ENCODE measurements around the gene SMAP2. TPM values are rescaled to one million over a fixed set of nuclear protein-coding genes. Genes with fewer than 3 reads are reported as not detected.
"Not testable (repeated sequence)": the region's sequence is repeated elsewhere in the genome, so short reads cannot be mapped to it uniquely, and the experiment has no call there.

Gene SMAP2
- polyA plus RNA-seq, 3 donors, result 20.3 to 25.2 (median 25.2) TPM

- no peak for DNase-seq (ENCODE audit: extremely low read depth in 1 of 11, low read depth in 9 of 11, low spot score in 4 of 11)
These were observed 13.3 kb downstream of the SMAP2 start for GRCh38 chr1:40386796-40387195.

DNA sequence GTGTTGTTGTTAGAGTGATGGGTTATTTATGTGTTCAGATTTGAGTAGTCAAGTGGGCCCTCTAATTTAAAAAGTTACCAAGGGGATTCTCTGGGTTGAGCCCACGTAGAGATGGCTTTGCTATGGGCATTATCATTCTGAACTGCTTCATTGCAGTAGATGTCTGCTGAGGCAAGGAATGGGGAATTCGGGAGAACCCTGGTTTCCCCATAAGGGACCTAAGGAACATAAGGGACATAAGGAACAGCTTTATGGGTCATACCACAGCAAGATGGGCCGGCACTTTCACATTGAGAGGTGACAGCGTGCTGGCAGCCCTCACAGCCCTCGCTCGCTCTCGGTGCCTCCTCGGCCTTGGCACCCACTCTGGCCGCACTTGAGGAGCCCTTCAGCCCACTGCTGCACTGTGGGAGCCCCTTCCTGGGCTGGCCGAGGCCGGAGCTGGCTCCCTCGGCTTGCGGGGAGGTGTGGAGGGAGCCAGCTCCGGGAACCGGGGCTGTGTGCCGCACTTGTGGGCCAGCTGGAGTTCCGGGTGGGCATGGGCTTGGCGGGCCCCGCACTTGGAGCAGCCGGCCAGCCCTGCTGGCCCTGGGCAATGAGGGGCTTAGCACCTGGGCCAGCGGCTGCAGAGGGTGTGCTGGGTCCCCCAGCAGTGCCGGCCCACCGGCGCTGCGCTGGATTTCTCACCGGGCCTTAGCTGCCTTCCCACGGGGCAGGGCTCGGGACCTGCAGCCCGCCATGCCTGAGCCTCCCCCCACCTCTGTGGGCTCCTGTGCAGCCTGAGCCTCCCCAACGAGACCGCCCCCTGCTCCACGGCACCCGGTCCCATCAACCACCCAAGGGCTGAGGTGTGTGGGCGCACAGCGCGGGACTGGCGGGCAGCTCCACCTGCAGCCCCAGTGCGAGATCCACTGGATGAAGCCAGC is 14.1 kb downstream of the SMAP2 start:
- DNase-seq (ENCODE audit: extremely low read depth in 1 of 11, low read depth in 9 of 11, low spot score in 4 of 11), result not testable (repeated sequence)

GRCh38 chr1:40388456-40389321 is 15.2 kb downstream of the SMAP2 start:
- not testable (repeated sequence) for DNase-seq (ENCODE audit: extremely low read depth in 1 of 11, low read depth in 9 of 11, low spot score in 4 of 11)

GRCh38 chr1:40389322-40389803 is 15.8 kb downstream of the SMAP2 start:
- no peak for DNase-seq (ENCODE audit: extremely low read depth in 1 of 11, low read depth in 9 of 11, low spot score in 4 of 11)

DNA sequence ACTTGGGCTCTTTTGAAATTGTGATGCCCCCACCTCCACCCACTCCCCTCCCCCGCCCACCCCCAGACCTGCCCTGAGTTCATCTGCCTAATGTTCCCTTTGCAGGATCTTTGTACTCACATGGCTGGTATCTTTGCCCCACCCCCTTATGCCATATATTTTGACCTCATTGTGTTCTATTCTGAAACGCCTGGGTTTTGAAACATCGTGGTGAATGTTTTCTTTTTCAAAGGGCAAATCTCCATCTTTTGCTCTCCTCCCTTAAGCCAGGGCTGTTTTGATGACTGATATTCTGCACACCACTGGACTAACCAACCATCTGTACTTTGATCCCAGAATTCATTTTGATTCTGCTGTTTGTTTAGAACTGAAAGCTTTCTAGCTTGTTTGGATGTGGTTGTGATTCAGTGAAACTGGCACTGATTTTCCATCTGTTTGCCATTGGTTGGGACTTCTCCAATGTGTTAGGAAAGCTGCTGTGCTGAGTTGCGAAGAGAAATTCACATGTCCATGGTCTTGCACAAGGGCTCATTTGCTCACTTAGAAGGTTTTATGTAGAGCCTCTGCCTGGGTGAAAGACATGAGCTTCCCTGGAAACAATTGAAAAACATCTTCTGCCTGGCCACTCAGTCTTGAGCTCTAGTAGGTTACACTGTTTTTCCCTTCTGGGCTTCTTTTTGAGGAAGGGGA is 16.5 kb downstream of the SMAP2 start:
- DNase-seq (ENCODE audit: extremely low read depth in 1 of 11, low read depth in 9 of 11, low spot score in 4 of 11), result no peak

GRCh38 chr1:40390857-40391256 is 17.3 kb downstream of the SMAP2 start:
- DNase-seq (ENCODE audit: extremely low read depth in 1 of 11, low read depth in 9 of 11, low spot score in 4 of 11), result no peak

GRCh38 chr1:40391688-40392145 is 18.2 kb downstream of the SMAP2 start:
- no peak for DNase-seq (ENCODE audit: extremely low read depth in 1 of 11, low read depth in 9 of 11, low spot score in 4 of 11)

DNA sequence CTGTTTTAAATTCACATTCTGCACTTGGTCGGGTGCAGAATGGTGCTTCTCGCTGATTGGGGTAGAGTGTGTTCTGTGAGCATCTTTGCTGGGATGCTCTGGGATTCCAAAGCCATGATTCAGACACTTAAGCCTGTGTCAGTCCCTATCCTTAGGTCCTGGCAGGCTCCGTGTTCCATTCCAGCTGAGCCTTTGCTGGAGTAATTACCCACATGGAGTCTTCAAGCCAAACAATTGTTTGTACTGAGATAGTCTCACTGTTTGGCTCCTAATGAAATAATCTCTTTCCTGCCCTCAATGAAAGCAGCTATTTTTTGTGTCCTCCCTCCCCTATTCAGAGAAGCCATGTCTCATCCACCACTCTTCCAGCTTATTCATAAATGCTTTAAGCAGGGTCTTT is 18.7 kb downstream of the SMAP2 start:
- no peak for DNase-seq (ENCODE audit: extremely low read depth in 1 of 11, low read depth in 9 of 11, low spot score in 4 of 11)

GRCh38 chr1:40393173-40393572 is 19.6 kb downstream of the SMAP2 start:
- DNase-seq (ENCODE audit: extremely low read depth in 1 of 11, low read depth in 9 of 11, low spot score in 4 of 11), result no peak

DNA sequence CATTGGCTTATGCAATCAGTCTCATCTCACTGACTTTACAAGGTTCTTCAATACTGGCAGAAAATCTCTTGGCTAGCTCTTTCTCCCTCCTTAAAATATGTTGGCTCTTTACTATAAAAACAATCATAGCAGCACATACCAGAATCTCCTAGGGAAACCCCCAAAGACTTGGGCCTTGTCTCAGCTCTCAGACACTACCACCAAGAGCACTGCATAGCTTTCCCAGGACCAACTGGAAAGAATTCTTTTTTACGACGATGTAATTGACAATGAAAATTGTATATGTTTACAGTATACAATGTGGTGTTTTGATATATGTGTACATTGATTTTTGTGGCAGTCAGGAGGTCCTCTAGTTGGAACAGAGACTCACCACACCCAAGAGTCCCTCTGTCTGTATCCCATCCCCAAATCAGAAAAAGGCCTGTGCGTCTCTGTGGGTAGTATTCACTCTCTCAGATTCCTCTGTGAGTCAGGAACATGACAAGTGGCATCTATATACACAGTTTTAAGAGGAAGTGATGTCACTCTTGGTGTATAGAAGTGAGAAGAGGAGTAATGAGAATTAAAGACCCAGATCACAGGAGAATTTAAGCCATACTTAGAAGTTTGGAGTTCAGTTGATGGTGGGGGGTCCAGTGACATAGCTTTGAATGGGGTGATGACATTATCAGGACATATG is 21.1 kb downstream of the SMAP2 start:
- no peak for DNase-seq (ENCODE audit: extremely low read depth in 1 of 11, low read depth in 9 of 11, low spot score in 4 of 11)

DNA sequence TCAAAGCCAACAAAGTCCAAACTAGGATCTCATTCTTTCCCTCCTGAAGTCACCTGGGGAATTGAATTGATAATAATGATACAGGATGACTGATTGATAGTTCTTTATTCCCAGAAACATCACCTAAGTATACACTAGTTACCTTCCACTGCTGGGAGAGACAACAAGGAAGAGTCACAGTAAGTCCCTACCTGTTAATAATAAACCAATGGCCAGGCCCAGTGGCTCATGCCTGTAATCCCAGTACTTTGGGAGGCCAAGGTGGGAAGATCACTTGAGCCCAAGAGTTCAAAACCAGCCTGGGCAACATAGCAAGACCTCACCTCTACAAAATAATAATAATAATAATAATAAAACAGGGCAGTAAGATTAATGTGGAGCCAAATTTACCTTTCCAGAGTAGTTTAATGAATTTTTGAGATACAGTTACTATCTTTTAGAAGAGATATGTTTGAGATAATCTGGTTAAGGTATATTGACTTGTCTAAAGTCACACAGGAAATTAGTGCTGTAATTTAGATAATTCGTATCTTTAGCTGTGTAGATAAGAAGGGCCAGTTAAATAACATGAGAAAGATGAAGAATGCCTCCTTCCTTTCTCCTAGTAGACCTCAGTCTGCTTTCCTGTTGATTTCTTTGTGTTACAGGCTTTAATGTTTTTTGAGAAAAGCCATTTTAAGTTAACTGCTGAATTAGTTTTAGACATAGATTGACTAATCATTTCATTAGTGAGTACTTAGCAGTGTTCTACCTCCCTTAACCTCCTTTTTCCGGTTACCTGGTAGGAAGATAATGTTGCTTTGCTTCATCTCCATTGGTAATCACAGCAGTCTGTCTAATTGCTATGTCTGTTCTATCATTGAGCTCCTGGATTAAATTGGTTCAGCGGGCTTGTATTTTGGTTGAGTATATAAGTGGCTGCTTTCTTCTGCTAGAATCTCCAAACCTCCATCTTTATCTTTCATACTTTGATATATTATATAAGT is 22.0 kb downstream of the SMAP2 start:
- no peak for DNase-seq (ENCODE audit: extremely low read depth in 1 of 11, low read depth in 9 of 11, low spot score in 4 of 11)

DNA sequence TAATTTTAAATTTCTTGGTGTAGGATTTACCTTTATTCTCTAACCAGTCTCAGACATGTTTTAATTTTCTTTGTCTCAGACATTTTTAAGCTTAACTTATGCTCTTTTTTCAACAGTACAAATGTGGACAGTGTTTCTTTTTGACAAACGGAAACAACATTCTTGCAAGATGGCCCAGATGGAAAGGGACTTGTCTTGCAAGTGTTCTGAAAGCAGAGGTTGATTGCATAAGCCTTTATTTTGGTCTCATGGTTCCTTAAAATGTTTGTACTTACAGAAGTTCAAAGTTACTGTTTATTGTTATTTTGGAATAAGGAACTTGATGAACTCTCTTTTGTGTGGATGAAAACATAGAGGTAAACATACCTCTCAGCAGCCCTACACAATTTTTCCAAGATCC is 22.9 kb downstream of the SMAP2 start:
- DNase-seq (ENCODE audit: extremely low read depth in 1 of 11, low read depth in 9 of 11, low spot score in 4 of 11), result no peak

DNA sequence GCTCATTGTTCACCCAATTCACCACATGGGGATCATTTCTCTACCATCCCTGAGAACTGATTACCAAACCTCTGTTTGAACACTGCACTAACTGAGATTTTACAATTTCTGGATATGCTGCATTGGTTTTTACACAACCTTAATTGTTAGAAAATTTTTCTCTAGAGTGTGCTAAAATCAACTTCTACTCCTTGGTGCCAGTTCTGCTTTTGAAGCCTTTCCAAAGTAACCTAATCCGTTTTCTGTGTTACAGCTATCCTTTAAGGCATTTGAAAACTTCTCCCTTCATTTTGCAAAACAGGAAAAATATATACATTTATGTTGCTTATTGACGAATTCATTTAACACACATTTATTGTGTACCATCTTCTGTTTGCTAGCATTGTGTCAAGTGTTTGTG is 23.7 kb downstream of the SMAP2 start:
- no peak for DNase-seq (ENCODE audit: extremely low read depth in 1 of 11, low read depth in 9 of 11, low spot score in 4 of 11)

- no peak for DNase-seq (ENCODE audit: extremely low read depth in 1 of 11, low read depth in 9 of 11, low spot score in 4 of 11)
These were observed 26.6 kb downstream of the SMAP2 start for GRCh38 chr1:40399984-40400704.

GRCh38 chr1:40401473-40402201 is 28.1 kb downstream of the SMAP2 start:
- DNase-seq (ENCODE audit: extremely low read depth in 1 of 11, low read depth in 9 of 11, low spot score in 4 of 11), result no peak
